ENCODE measurements around the gene RUNX1.

GRCh38 chr21:34977333-34977732 is 71.8 kb downstream of the RUNX1 start:
- no peak for TF ChIP-seq CREB5 (CRISPR knock-in tag; IDR thresholded peaks at IDR 0.05; ENCODE audit: low read depth)
- TF ChIP-seq PATZ1 (CRISPR knock-in tag; IDR thresholded peaks at IDR 0.05; ENCODE audit: borderline replicate concordance): no peak
- TF ChIP-seq ARNTL (CRISPR knock-in tag; IDR thresholded peaks at IDR 0.05; ENCODE audit: borderline replicate concordance, low read depth): no peak
- no peak for TF ChIP-seq RARB (CRISPR knock-in tag; IDR thresholded peaks at IDR 0.05)

Data from SK-N-SH treated with all-trans-retinoic acid at 6 μM for 48 hours (cell line).